D721Med (cell line): ENCODE measurements around the gene BORCS5.
"Not testable (repeated sequence)": the region's sequence is repeated elsewhere in the genome, so short reads cannot be mapped to it uniquely, and the experiment has no call there.

Source experiments
- DNase-seq: peaks from one replicate; pipeline ENCODE4 v3.0.0; 2011; ENCODE audit warnings: low spot score; ENCODE audit not compliant: insufficient read length
- FAIRE-seq: peaks from 2 replicates; lab custom pipeline; 2011; peaks lifted over from hg19 to GRCh38; lab: Jason Lieb, UNC
- CTCF ChIP-seq: IDR thresholded peaks from 2 replicates; pipeline ENCODE4 v1.5.1; 2012; ENCODE audit warnings: mild to moderate bottlenecking, control low read depth; ENCODE audit not compliant: insufficient read depth; ENCODE audit errors: missing control alignments

BORCS5 gene

GRCh38 chr12:12404297-12404696 is 47.4 kb downstream of the BORCS5 start:
- no peak for DNase-seq
- TF ChIP-seq CTCF, result no peak
- no peak for FAIRE-seq

DNA sequence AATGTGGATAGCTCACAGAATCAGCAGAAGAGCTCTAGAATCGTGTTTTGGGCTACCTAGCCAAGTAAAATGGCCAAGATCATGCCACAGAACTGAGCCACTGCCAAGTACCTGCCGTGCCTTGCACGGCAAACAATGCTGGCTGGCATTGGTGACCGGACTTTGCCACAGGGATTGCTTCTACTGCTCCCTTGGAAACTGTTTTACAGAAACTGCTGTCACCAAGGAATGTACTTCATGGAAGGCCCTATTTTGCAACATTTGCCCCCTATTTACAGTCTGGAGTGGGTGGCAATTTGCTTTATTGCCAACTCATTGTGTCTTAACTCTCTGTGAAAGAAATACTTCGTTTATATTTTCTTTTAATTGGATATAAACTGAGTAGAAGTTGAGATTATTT is 49.0 kb downstream of the BORCS5 start:
- DNase-seq, result no peak
- TF ChIP-seq CTCF, result no peak
- FAIRE-seq, result no peak

- DNase-seq, result no peak
- TF ChIP-seq CTCF, result no peak
- FAIRE-seq, result no peak
Measured at GRCh38 chr12:12406762-12407161, 49.9 kb downstream of the BORCS5 start.

- FAIRE-seq (no peak), DNase-seq (no peak)
- no peak for TF ChIP-seq CTCF
Measured at GRCh38 chr12:12408265-12408690, 51.4 kb downstream of the BORCS5 start.

DNA sequence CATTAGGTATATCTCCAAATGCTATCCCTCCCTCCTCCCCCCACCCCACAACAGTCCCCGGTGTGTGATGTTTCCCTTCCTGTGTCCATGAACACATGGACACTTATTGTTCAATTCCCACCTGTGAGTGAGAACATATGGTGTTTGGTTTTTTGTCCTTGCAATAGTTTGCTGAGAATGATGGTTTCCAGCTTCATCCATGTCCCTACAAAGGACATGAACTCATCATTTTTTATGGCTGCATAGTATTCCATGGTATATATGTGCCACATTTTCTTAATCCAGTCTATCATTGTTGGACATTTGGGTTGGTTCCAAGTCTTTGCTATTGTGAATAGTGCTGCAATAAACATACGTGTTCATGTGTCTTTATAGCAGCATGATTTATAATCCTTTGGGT is 52.5 kb downstream of the BORCS5 start:
- not testable (repeated sequence) for DNase-seq, FAIRE-seq

- FAIRE-seq (no peak), DNase-seq (no peak)
- no peak for TF ChIP-seq CTCF
Measured at GRCh38 chr12:12415886-12416285, 59.0 kb downstream of the BORCS5 start.

DNA sequence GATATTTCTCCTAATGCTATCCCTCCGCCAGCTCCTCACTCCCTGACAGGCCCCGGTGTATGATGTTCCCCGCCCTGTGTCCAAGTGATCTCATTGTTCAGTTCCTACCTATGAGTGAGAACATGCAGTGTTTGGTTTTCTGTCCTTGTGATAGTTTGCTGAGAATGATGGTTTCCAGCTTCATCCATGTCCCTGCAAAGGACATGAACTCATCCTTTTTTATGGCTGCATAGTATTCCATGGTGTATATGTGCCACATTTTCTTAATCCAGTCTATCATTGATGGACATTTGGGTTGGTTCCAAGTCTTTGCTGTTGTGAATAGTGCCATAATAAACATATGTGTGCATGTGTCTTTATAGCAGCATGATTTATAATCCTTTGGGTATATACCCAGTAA is 62.3 kb downstream of the BORCS5 start:
- not testable (repeated sequence) for DNase-seq, FAIRE-seq

- no peak for DNase-seq
- TF ChIP-seq CTCF, result no peak
- FAIRE-seq, result no peak
Measured at GRCh38 chr12:12423367-12423766, 66.5 kb downstream of the BORCS5 start.

- DNase-seq (no peak), FAIRE-seq (no peak)
- no peak for TF ChIP-seq CTCF
Measured at GRCh38 chr12:12425001-12425400, 68.1 kb downstream of the BORCS5 start.
